Kidney epithelial cell (primary cell): ENCODE measurements around the gene WDR4. TPM values are rescaled to one million over a fixed set of nuclear protein-coding genes. Genes with fewer than 3 reads are reported as not detected.

ENCODE experiments used
- DNase-seq: peaks from one replicate; pipeline ENCODE4 v3.0.0-alpha.2; 2010; ENCODE audit warnings: low read depth
- H3K27me3 ChIP-seq: 2 replicates; pipeline ENCODE4 v1.6.0; 2011; ENCODE audit warnings: low read length; ENCODE audit not compliant: control insufficient read depth, insufficient read depth
- H3K36me3 ChIP-seq: 2 replicates; pipeline ENCODE4 v1.5.1; 2011; ENCODE audit warnings: low read length; ENCODE audit not compliant: control insufficient read depth, insufficient read depth
- H3K4me3 ChIP-seq: 2 replicates; pipeline ENCODE4 v1.5.1; 2011; ENCODE audit warnings: low read depth, mild to moderate bottlenecking, control low read depth, low read length
- total RNA-seq: library from RNA; depleted of rRNA; stranded (reverse); fragments of >200 nt; gene quantifications from 2 replicates; pipeline ENCODE4 v1.2.3, GENCODE V29; 2015
- TF ChIP-seq, protein P1 (sequence below): IDR thresholded peaks from 2 replicates; pipeline ENCODE4 v1.5.1; 2011; ENCODE audit warnings: mild to moderate bottlenecking, moderate library complexity, low read length, control low read depth, inconsistent platforms; ENCODE audit not compliant: insufficient read depth, poor library complexity, severe bottlenecking

The WDR4 gene
- total RNA-seq, 1 donor from 2014 or later = 17.2 TPM

DNA sequence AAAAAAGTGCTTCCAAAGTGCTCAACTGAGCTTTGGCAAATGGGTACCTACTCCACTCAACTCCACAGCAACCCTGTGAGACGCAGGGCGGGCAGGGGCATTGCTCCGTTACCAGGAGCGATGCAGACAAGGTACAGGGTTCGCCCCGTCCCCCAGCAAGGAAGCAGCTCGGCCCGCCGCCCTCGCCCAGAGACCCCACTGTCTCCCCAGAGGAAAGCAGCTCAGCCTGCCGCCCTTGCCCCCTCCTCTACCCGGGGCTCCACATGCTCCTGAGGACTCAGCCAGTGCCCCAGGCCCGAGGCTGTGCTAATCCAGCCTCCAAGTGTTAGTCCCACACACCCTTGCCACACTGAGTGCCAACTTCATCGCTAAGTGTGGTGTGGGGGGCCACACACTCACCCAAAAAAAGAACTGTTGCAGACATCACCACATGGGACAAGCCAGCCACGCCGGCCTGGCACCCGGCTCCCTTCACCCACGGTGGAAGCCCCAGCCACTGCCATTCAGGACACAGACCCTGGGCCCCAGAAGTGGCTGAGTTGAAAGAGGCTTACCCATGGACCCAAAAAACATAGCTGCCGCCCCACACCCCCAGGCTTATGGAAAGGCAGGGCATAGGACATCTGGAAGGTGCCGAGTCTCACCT is 26.3 kb downstream of the WDR4 start:
- H3K36me3 ChIP-seq = peaks cover 10% of the 10 kb centered on the region
- no peaks in the 10 kb centered on the region for H3K27me3 ChIP-seq
- no peak overlapping the region for H3K4me3 ChIP-seq
- no peak for DNase-seq
- TF ChIP-seq, protein P1, sequence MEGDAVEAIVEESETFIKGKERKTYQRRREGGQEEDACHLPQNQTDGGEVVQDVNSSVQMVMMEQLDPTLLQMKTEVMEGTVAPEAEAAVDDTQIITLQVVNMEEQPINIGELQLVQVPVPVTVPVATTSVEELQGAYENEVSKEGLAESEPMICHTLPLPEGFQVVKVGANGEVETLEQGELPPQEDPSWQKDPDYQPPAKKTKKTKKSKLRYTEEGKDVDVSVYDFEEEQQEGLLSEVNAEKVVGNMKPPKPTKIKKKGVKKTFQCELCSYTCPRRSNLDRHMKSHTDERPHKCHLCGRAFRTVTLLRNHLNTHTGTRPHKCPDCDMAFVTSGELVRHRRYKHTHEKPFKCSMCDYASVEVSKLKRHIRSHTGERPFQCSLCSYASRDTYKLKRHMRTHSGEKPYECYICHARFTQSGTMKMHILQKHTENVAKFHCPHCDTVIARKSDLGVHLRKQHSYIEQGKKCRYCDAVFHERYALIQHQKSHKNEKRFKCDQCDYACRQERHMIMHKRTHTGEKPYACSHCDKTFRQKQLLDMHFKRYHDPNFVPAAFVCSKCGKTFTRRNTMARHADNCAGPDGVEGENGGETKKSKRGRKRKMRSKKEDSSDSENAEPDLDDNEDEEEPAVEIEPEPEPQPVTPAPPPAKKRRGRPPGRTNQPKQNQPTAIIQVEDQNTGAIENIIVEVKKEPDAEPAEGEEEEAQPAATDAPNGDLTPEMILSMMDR = no peak

DNA sequence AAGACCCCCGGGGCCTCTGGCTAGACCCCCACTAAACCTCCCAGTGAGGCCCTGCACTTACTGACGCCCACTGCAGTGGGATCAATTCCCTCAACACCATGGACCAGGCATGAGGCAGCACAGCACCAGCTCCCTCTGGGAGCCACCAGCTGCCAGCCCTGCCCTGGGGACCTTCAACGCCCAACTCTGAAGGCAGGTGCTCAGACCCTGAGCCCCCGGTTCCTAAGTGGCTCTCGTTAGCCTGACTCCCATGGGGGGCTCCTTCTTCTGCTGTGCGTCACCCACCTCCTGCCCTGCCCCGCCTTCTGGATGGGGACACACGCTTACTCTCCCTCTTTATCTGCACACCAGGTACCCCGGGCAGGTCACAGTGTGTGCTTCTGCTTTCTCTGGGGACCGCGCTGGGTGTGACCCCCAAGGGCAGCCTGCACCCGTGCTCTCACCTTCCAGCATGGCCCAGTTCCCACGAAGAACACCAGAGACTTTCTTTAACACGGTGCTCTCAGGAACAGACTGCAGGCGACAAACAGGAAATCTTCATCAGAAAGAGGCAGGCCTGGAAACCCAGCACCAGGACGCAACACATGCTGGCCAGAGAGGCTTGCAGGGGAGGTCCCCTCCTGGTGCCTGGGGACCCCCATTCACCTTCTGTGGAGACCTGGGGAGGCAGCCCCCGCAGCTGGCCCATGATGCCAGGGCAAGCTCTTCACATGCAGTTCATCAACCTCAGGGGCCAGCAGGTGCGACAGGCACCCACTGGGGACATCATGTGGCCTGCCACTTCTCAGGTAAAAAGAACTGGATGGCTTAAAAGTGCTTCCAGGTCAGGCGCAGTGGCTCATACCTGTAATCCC is 27.3 kb downstream of the WDR4 start:
- TF ChIP-seq, protein P1 = no peak
- Histone ChIP-seq H3K36me3 (peaks cover 10% of the 10 kb centered on the region), H3K4me3 (no peak overlapping the region), H3K27me3 (no peaks in the 10 kb centered on the region)
- DNase-seq = no peak

DNA sequence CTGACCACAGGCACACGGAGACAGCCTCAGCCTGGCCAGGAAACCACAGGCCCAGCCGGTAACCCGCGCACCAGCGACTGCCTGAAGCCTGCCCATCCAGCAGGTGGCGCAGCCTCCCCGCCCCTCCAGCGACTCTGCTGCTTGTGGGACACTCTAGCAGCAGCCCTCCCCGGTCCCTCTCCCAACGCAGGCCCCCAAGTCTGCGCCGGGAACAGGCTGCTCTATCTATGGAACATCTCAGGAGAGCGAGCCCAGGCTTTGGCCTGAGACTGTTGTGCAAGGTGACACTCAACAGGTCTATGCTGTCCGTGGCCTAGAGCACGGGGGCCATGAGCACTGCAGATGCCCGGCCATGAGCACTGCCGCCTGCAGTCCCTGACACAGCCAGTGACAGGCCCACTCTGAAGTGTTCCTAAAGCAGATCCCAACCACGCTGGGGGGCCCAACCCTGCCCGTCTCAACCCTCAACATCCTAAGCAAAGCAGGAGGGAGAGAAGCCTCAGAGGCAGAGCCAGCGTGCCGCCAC is 28.4 kb downstream of the WDR4 start:
- TF ChIP-seq, protein P1 = peak; percentile 60
- DNase-seq = no peak
- H3K36me3 ChIP-seq = peaks cover 10% of the 10 kb centered on the region
- no peak overlapping the region for H3K4me3 ChIP-seq
- H3K27me3 ChIP-seq = no peaks in the 10 kb centered on the region

DNA sequence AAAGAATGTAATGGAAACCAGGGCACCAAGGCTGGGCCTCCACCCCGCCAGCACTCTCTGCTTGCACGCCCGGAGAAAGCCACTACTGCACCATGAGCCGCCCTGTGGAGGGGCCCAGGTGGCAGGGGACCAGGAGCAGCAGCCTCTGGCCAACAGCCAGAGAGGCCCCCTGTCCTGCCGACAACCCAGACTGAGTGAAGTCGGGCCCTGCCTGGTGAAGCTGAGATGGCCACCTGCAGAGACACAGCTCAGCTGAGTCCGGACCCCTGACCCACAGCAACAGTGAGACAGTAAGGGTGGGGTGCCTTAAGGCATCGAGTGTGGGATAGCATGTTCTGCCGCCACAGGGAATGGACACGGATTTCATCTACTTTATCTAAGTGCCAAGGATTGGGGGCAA is 28.9 kb downstream of the WDR4 start:
- H3K27me3 ChIP-seq = no peaks in the 10 kb centered on the region
- DNase-seq = no peak
- H3K36me3 ChIP-seq = peaks cover 10% of the 10 kb centered on the region
- H3K4me3 ChIP-seq = no peak overlapping the region
- TF ChIP-seq, protein P1 = no peak

DNA sequence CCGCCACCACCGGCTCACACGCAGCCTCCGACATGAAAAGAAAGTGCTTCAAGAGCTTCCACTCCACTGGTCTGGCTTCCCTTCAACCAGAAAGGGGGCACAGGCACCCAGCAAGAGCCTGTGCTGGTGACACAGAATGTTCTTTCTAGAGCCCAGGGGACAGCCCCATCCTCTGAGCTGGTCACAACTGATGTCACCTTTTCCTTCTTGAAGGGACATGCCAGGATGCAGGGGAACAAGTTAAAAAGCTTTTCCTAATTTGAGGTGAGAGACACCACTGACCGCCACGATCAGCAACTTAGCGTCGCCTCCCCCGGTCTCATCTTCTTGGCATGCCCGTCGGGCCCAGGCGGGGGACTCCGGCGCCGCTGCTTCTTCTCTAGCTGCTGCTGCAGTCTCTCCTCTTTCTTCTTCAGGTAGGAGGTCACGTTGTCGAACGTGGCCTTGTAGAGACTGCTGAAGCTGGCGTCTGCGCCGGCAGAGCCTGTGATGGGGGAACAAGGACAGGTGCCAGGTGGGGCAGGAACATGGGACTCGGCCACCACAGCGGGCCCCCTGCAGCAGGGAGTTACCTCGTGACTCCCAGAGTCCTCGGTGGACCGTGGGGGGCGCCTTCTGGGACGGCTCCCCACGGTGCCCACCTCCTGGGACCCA is 29.5 kb downstream of the WDR4 start:
- TF ChIP-seq, protein P1 = no peak
- peaks cover 7% of the 10 kb centered on the region for H3K36me3 ChIP-seq
- no peak overlapping the region for H3K4me3 ChIP-seq
- DNase-seq = no peak
- H3K27me3 ChIP-seq = no peaks in the 10 kb centered on the region
